ENCODE results near the gene TDRD1.
A peak's percentile ranks its signal among the peaks of the same experiment; 100 is the strongest.

TDRD1 gene

DNA sequence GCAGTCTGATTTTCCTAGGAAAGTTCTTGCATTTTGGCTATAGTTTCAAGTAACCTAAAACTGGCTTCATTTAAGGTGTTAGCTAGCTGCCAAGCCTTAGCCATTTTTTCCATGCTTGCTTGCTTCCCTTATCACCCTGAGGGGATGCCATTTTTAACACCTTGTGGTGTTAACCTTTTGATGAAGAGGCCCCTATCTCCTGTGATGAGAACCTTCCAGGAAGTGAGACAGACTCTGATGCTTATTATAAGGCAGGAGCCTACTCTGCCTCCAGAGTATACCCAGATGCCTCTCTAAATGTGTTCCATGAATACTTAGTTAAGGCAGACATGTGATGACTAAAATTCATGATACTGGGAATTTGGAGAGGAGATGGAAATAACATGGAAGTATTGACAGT lies 55.0 kb downstream of the TDRD1 start:
- DNase-seq (ENCODE audit: low spot score): no peak

DNA sequence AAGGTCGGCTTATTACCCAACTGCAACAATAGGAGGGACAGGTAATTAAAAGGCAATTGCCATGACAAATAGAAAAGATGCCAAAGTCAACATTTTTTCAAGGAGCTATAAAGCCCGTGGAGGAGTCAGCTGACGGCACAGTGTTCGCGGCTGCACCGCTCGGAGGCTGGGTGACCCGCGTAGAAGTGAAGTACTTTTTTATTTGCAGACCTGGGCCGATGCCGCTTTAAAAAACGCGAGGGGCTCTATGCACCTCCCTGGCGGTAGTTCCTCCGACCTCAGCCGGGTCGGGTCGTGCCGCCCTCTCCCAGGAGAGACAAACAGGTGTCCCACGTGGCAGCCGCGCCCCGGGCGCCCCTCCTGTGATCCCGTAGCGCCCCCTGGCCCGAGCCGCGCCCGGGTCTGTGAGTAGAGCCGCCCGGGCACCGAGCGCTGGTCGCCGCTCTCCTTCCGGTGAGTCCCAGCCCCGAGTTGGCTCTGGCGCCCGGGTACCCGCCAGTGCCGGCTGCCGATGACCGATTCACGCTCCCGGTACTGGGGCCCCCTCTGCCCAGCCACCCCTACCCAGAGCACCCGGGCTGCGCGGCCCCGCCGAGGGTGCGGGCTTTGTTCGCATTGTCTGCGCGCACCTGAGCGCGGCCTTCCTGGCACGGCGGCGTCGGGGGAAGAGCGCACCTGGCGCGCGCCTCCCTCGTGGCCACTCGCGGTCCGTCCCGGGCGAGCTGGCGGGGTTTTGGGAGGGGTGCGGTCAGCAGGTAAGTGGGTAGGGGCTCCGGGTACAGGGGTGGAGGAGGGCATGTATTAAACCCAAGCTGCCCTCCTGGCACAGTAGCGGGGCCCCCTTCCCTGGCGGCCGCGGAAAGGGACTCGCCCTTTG lies 60.2 kb downstream of the TDRD1 start, which contains the start of gene VWA2:
Gene VWA2, plus strand, starts transcription at position 138 of the 877 bp plus-strand sequence. CDS start 9,460 bp downstream, outside the sequence.
- peak; percentile 43 for DNase-seq (ENCODE audit: low spot score)

DNA sequence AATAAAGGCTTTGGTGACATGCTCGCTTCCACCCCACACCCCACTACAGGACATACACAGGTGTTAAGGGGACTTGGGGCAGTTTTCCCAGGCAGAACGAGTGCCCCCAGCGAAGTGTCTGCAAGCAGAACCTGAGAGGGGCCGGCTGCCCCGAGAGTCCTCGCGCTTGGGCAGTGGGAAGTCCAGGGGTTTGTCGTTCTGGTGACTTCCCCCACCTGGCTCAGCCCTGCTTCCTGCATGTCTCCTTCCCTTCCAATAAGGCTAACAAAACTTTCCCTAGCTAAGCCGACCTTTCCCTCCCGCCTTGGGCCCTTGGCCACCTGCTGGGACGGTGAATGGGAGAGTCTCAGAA lies 60.8 kb downstream of the TDRD1 start:
- DNase-seq (ENCODE audit: low spot score): no peak

DNA sequence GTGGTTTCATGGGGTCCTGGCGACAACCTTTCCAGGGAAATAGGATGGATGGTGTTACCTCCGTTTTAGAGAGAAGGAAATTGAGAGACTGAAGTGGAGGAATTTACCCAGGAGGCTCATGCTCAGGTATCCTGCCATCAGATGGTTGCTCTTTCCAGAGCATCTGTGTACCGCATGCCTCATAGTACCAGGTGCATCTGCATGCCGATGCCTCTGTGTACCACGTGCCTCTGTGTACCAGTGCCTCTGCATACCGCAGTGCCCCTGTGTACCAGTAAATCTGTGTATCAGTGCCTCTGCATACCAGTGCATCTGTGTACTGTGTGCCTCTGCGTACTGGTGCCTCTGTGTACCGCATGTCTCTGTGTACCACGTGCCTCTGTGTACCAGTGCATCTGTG lies 63.1 kb downstream of the TDRD1 start:
- no peak for DNase-seq (ENCODE audit: low spot score)

DNA sequence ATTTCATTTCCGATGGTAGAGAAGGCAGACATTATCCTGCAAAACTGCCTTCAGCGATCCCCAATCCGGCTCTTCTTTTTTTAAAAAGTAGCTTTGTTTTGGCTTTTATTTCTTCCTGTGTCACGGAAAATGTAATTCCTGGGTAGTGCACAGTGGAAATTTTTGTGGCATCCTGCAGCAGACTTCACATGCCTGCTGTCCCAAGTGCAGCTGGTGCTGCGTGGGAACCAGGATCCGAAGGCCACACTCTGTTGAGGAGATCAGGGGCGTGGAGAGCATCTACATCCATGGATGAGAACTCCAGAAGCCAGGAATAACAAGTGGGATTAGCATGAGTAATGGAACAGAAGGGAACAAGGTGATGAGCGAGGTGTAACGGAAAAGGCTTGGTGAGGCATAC lies 64.5 kb downstream of the TDRD1 start:
- no peak for DNase-seq (ENCODE audit: low spot score)

DNA sequence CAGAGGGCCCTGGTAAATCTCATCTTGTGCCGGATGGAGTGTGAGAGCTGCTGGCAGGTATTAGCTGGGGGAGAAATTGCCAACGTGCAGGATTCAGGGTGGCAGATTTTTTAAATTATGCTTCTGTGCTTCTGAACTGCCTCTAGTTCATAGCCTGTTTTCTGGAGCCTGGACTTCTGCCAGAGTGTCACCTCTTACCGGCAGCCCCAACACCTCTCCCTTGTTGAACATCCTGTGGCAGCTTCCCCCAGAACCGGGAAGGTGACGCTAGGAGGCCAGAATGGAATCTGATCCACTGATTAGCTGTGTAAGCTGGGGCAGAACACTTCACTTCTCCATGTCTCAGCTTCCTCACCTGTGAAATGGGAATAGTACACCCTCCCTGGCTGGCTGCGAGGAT lies 65.0 kb downstream of the TDRD1 start:
- no peak for DNase-seq (ENCODE audit: low spot score)

DNA sequence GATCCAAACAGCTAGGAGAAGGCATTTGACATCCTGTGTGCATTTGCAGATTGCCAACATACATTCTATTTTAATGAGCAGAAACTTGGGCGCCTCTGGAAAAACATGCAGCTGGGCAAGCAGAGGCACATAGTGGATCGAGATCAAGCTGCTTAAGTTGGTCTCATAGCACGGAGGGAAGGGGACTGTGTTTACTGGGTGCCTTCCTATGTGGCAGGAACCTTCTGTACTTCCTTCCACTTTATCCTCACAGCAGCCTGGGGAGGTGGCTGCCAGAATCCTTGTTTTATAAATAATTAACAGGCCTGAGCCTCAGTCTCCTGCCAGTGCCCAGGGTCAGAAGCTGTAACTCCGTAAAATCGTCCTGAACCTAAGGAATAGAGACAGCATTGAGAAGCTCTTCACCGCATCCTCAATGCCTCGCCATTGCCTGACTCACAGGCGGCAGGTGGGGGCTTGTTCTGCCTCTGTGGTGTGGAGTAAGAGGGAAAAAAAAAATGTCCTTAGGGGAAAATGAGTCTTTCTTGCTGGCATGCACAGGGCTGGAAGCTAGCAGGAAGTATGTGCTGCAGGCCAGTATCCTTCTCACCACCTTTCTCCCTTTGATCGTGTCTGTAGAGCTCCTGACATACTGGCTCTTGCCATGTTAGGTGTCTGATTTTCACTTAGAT lies 66.1 kb downstream of the TDRD1 start:
- DNase-seq (ENCODE audit: low spot score): no peak

DNA sequence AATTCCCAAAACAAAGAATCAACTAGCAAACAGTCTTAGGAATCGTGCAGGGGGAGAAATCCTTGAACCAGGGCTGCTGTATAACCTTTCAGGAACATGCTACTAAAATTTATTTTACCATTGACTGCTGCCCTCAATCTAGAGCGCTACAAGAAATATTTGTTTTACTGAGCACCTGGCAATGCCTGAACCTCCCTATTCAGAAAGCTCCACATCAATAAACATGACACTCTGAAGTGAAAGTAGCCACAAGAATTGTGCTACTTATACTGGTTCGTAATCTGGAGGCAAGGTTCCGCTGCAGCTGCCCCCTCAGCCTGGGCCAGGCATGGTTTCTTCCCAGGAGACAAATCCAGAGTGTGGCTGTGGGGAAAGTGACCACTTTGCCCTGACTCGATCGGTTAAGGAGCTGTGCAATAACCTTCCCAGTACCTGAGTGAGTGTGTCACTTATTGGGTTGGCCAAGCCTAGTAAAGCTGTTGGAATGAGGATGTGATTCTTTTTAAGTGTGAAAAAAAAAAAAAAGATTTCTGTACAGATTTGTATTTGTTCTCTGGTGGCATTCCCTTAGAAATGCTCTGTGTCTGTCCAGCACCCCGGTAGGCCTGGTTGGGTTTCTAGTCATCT lies 67.6 kb downstream of the TDRD1 start:
- no peak for DNase-seq (ENCODE audit: low spot score)

DNA sequence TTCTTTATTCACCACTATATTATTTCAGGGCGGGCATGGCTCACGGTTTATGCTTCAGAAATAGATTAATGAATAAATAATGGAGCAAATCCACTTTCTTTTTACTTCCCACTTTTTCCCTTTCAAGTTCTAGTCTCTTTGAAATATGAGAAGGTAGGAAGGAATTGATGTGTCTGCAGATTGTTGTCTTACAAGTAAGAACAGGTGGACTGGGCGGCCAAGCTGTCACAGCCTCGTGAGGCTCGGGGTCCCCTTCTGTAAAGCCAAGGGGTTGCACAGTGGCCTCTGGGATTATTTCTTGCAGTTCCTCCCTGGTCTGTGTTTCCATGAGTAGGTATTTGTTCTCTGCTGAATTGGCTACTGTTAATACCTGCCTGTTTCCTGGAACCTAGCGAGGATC lies 71.1 kb downstream of the TDRD1 start:
- no peak for DNase-seq (ENCODE audit: low spot score)

DNA sequence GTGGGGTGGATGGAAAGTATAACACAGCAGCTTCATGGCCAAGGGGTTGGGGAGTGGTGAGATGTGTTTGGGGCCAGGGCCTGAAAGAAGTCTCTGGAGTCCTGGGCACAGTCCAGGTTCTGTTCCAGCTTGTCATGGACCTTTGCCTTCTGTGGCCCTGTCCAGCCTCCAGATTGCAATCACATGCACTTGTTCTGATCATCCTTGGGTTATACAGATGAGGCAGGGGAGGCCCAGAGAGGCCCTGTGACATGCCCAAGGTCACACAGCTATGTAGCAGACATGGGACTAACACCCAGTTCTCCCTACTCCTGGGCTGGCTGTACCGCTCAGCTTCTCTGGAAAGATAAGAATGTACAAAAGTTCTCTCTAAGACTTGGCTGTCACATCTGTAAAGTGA lies 71.6 kb downstream of the TDRD1 start:
- DNase-seq (ENCODE audit: low spot score): no peak

DNA sequence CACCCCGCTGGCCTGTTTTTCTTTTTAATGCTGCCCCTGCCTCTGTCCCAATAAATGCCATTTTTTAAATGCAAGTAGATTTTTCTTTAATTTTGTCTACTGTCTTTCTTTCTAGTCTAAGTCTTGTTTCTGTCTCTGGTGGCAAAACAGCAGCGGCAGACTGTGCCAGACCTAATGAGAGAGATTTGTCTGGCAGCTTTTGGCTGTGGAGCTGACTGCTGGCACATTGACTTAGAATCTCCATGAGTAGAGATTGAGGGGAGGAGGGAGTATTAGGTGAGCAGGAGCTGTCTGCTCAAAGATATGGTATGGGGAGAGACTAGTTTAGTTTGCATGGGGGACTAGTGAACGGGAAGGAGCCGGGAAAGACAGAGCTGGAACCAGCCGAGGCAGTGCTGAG lies 72.9 kb downstream of the TDRD1 start:
- DNase-seq (ENCODE audit: low spot score): no peak

DNA sequence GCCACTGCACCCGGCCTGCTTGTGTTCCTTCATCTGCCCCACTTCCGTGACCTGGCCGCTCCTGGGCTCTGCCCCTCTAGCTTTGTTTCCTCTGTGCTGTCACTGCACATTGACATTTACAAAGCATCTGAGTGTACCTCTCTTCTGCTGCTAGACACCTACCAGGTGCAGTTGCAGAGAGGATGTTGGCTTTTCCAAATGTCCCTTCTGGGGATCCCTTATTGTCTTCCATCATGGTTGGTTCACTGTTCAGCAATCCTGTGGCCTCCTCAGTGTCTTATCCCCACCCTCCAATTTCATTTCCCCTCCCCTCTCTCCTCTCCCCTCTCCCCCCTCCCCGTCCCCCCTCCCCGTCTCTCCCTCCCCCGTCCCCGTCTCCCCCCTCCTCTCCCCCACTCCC lies 73.7 kb downstream of the TDRD1 start:
- no peak for DNase-seq (ENCODE audit: low spot score)

DNA sequence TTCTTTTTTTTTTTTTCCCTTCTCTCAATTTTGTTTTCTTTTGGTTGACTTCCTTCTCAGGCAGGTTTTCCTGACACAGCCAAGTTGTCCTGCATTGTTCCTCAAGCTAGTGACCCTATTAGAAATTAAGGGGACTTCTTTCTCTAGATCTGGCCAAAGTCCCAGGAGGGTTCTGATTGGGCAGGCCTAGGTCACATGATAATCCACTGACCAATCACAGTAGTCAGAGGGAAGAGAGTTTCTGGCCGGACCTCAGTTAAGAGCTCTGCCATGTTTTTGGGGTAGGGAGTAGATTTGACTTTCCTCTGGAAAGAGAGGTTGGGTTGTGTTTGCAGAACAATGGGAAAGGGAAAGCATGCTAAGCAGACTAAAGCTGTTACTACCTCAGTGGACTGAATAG lies 76.1 kb downstream of the TDRD1 start:
- no peak for DNase-seq (ENCODE audit: low spot score)

DNA sequence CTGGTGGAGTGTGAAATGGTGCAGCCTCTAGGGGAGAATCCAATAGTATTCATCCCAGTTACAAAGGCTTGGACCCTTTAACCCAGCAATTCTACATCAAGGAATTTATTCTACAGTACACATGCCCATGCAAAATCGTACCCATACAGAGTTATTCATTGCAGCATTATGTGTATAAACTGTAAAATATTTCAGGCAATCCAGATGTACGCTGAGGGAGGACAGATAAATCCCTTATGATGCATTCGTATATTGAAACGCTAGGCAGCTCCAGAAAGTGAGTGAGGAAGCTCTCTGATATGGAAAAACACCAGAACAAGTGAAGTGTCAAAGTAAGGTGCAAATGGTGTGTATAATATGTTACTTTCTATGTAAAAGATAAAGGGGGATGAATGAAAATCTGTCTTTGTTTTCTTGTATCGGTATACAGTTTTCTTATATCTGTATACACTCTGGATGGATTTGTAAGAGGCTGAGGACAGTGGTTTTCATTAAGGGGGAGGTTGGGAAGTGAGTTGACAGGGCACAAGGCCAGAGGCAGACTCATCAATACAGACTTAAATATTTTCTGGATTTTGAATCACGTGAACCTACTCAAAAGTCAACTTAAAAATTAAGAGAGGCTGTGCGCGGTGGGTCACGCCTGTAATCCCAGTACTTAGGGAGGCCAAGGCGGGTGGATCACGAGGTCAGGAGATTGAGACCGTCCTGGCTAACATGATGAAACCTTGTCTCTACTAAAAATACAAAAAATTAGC lies 77.0 kb downstream of the TDRD1 start:
- DNase-seq (ENCODE audit: low spot score): no peak

DNA sequence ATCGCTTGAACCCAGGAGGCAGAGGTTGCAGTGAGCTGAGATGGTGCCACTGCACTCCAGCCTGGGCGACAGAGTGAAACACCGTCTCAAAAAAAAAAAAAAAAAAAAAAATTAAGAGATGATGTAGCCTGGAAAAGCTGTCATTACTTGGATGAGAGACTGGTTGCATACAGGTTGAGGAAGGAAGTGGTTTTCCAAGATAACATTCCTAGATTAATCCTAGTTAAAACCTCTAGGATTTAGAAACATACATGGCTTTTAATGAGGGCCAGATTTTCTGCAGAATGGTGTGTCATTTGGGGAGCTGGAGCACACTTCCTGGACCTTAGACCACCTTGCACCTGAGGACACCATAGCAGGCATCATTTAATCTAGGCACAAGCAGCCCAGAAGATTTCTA lies 77.7 kb downstream of the TDRD1 start:
- no peak for DNase-seq (ENCODE audit: low spot score)

DNA sequence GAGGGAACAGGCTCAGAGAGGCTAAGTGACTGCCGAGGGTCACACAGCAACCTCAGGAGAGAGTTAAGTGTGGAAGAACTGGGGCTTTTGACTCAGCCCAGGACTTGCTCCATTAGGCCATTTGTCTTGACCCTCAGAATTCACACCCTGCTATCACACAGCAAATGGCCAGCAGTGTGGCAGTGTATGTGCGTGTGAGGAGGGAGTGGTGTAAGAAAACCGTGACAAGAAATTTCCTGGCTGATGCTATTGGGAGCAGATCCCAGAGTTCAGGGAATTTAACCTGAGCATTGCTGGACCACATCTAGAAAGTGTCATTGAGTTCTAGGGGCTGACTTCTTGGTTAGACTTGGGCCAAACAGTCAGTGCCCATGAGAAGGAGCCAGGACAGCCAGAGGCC lies 78.3 kb downstream of the TDRD1 start:
- DNase-seq (ENCODE audit: low spot score): no peak

DNA sequence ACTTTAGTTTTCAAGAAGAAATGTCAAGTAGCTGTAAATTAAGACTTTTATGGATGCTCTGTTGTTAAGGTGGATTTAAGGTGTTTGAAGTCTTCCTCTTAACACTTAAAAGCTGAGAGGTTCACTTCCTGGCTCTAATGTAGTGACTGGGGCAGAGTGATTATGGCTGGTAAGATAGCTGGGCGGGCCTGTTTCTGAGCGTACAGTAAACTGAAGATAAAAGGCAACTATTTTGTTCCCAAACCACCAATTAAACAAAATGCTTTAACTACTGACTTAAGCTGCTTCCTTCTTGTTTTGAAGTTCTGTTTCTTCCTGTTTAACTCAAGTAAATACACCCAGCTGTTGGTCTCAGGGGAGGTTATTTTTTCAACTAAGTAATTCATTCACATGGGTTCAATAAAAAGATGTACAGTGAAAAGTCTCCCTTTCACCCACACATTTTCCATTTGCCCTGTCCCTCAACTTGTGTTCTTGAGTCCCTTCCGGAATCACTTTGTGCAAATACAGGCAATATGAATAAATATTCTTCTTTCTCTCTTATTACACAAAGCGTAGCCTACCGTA lies 79.2 kb downstream of the TDRD1 start:
- DNase-seq (ENCODE audit: low spot score): no peak

DNA sequence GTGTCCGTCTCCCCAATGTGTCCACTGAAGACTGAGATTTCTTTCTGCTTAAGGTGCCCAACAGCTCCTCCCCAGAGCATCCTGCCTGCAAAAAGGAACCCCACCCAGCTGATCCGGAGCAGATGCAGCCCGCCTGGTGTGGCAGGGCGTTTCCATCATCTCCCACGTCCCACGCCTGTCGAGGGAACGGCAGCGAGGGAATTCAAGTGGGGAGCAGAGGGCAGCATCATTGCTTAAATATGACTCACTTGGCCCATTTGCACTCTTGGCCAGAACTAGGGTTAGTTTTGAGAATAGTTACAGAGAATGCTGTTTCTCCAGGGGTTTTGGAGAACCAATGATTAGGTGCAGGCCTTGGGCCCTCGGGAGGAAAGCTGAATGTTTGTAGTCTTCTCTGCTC lies 80.7 kb downstream of the TDRD1 start:
- DNase-seq (ENCODE audit: low spot score): no peak

DNA sequence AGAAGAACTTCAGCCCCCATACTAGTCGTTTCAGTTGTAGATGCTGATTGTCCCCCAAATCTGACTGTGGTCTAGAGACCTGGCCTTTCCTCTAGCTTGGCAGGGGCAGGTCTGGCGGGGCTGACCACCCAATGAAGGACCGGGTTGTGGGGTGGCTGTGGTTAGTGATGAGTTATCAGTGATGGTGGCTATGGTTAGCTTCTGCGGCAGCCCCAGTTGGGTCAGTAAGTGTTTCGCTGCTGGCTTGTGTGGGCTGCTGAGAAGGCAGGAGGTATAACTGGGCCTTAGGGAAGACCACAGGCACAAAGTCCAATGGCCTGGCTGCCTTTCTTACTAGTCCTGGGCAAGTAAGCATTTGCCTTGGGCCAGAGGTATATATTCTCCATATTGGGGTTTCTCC lies 81.2 kb downstream of the TDRD1 start:
- no peak for DNase-seq (ENCODE audit: low spot score)

DNA sequence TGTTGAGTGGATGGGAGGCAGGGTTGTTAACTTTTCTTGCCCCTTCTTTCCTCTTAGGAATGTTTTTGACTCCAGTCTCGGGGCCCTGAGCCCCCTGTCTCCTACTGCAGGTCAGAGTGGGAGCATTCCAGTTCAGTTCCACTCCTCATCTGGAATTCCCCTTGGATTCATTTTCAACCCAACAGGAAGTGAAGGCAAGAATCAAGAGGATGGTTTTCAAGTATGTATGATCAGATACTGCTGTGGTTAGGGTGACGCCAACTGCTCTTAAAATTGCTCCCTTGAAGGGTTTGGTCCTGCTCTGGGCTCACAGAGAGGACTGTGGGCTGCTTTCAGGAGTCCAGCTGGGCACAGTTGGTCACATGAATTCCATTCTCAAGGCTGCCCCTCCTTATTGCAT lies 81.9 kb downstream of the TDRD1 start:
- DNase-seq (ENCODE audit: low spot score): no peak

DNA sequence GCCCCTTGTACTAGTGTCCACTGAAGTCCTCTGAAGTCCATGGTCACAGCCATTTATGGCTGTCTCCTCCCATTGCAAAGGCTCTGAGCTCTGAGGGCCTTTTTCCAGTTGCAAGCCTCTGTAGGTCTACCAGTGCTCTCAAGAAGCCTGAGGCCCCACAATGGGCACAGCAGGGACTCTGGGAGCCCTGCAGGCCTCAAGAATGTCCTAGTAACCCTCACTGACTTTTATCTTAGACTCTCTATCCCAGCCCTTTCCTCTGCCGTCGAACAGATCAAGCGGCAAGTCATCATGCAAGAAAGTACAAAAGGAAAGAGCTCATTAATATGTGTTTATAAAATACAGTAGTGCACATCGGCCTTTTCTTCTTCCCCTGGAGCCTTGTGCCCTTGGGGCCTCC lies 83.3 kb downstream of the TDRD1 start:
- DNase-seq (ENCODE audit: low spot score): no peak

DNA sequence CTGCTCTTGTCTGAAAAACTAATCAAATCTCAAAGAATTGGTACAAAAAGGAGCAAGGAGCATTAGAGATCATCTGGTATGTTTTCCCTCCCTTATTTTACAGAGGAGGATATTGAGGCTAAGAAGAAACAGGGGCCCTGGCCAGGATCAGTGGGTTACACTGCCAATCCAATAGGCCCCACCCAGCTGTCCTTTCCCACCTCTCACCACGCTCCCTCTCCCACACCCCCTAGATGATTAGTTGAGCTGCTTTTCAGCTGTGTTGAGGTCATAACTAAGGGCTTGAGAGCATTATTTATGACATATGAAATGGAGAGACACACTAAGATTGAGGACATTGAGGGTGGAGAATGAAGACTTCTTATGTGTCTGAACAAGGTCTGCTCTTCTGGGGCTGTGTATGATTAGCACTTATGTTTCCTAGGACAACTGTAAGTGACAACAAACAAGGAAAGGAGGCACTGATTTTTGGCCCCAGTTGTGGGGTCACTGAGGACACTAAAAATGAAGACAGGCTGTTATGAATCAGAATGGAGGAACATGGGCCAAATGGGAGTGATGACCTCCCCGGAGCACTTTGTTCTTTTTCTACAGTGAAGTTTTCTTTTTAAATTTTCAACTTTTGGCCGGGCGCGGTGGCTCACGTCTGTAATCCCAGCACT lies 86.4 kb downstream of the TDRD1 start:
- no peak for DNase-seq (ENCODE audit: low spot score)
